ENCODE measurements around the gene GLDN.

- TF ChIP-seq EZH2 (IDR thresholded peaks at IDR 0.05): no peak
- TF ChIP-seq POLR2AphosphoS5 (IDR thresholded peaks at IDR 0.05; ENCODE audit: borderline replicate concordance, low read depth, low read length): no peak
- no peak for TF ChIP-seq FOXP2 (optimal IDR thresholded peaks at IDR 0.05; ENCODE audit: control extremely low read depth, extremely low read length, insufficient read depth)
Measured at GRCh38 chr15:51368751-51369450, 27.4 kb downstream of the GLDN start.
